ENCODE results near the gene EPS8L1. TPM values are rescaled to one million over a fixed set of nuclear protein-coding genes. Genes with fewer than 3 reads are reported as not detected.
A peak's percentile ranks its signal among the peaks of the same experiment; 100 is the strongest.

The EPS8L1 gene
- total RNA-seq, 2 experiments from 2014 or later, result 2.2 to 2.3 TPM

- intact Hi-C loops (cut with DNase I, micrococcal nuclease), result loop anchor here in 1 of 2 experiments (10.0 kb wide), 1 partner anchor 1011 kb away; the partner anchor contains the start of gene ZNF787
- Mint-ChIP-seq H3K27ac (no peak overlapping the region), H3K36me3 (ENCODE audit: low read depth) (peaks cover 21% of the 10 kb centered on the region), H3K27me3 (no peaks in the 10 kb centered on the region), H3K9me3 (ENCODE audit: low read depth) (no peaks in the 10 kb centered on the region), H3K4me1 (peaks cover 18% of the 10 kb centered on the region), H3K4me3 (no peak overlapping the region)
- CTCF ChIA-PET, result no interaction called here
- ATAC-seq, result no peak
- POLR2A ChIA-PET, result no interaction called here
- no peak for DNase-seq
Observed at GRCh38 chr19:55113570-55114039, 37.9 kb downstream of the EPS8L1 start.

GRCh38 chr19:55114566-55115145, 39.0 kb downstream of the EPS8L1 start:
- H3K27ac Mint-ChIP-seq, result no peak overlapping the region
- peaks cover 24% of the 10 kb centered on the region for H3K4me1 Mint-ChIP-seq
- intact Hi-C loops (cut with DNase I, micrococcal nuclease), result loop anchor here in 1 of 2 experiments (5.0 to 10.0 kb wide), 3 partner anchors 528 to 1012 kb away; partner anchors contain the start of genes NDUFA3, OSCAR, ZNF580 and ZNF581
- no peaks in the 10 kb centered on the region for H3K9me3 Mint-ChIP-seq (ENCODE audit: low read depth)
- ChIA-PET POLR2A (interaction anchor here (0.7 kb wide), 1 partner anchor 54 kb away, joined by 4 read pairs; no protein-coding TSS in a partner anchor), CTCF (no interaction called here)
- no peak for DNase-seq
- H3K36me3 Mint-ChIP-seq (ENCODE audit: low read depth), result peaks cover 14% of the 10 kb centered on the region
- no peak for ATAC-seq
- H3K27me3 Mint-ChIP-seq, result no peaks in the 10 kb centered on the region
- H3K4me3 Mint-ChIP-seq, result peak overlapping the region; percentile 95

GRCh38 chr19:55115446-55116065, 39.9 kb downstream of the EPS8L1 start:
- CTCF ChIA-PET, result interaction anchor here (2.8 kb wide), 1 partner anchor 28 kb away, joined by 7 read pairs; no protein-coding TSS in a partner anchor
- no peaks in the 10 kb centered on the region for H3K27me3 Mint-ChIP-seq

GRCh38 chr19:55116232-55116858, 40.7 kb downstream of the EPS8L1 start:
- intact Hi-C loops (cut with DNase I, micrococcal nuclease), result loop anchor here in 1 of 2 experiments (1.0 to 10.0 kb wide), 4 partner anchors 28 to 1014 kb away; partner anchors contain the start of genes NDUFA3, OSCAR, ZNF580 and ZNF581
- POLR2A ChIA-PET, result interaction anchor here (0.6 kb wide), 2 partner anchors 35 to 132 kb away, joined by 3 read pairs; no protein-coding TSS in a partner anchor
- H3K36me3 Mint-ChIP-seq (ENCODE audit: low read depth), result peaks cover 9% of the 10 kb centered on the region

More at GRCh38 chr19:55115446-55116065, 39.9 kb downstream of the EPS8L1 start:
- Mint-ChIP-seq H3K27ac (peak overlapping the region; percentile 84), H3K4me3 (peak overlapping the region; percentile 95), H3K36me3 (ENCODE audit: low read depth) (peaks cover 11% of the 10 kb centered on the region), H3K9me3 (ENCODE audit: low read depth) (no peaks in the 10 kb centered on the region), H3K4me1 (peaks cover 24% of the 10 kb centered on the region)
- POLR2A ChIA-PET, result no interaction called here
- no peak for DNase-seq
- ATAC-seq, result no peak
- intact Hi-C loops (cut with DNase I, micrococcal nuclease), result loop anchor here in 1 of 2 experiments (1.0 to 10.0 kb wide), 4 partner anchors 27 to 1013 kb away; partner anchors contain the start of genes NDUFA3, OSCAR, ZNF580 and ZNF581

GRCh38 chr19:55116859-55117662, 41.4 kb downstream of the EPS8L1 start, which contains the start of gene PPP1R12C:
PPP1R12C (minus strand) TSS chr19:55117637; CDS start chr19:55117543, 94 bp downstream.
- ChIA-PET CTCF (interaction anchor here (1.0 to 2.8 kb wide), 2 partner anchors 29 to 223 kb away, joined by 3 to 7 read pairs; partner anchors contain the start of gene KMT5C), POLR2A (interaction anchor here (0.6 to 1.1 kb wide), 5 partner anchors 34 to 654 kb away, joined by 3 read pairs; partner anchors contain the start of genes LENG9 and UBE2S)

More at GRCh38 chr19:55116232-55116858, 40.7 kb downstream of the EPS8L1 start:
- DNase-seq (peak; percentile 77), ATAC-seq (peak; percentile 53)
- Mint-ChIP-seq H3K27ac (peak overlapping the region; percentile 84), H3K27me3 (no peaks in the 10 kb centered on the region), H3K9me3 (ENCODE audit: low read depth) (no peaks in the 10 kb centered on the region), H3K4me1 (peaks cover 24% of the 10 kb centered on the region), H3K4me3 (peak overlapping the region; percentile 95)
- CTCF ChIA-PET, result interaction anchor here (0.6 to 2.8 kb wide), 2 partner anchors 28 to 561 kb away, joined by 3 to 7 read pairs; no protein-coding TSS in a partner anchor

GRCh38 chr19:55117663-55118391, 42.2 kb downstream of the EPS8L1 start:
- POLR2A ChIA-PET, result interaction anchor here (0.6 to 1.1 kb wide), 3 partner anchors 290 to 654 kb away, joined by 3 read pairs; partner anchors contain the start of genes LENG9 and UBE2S
- CTCF ChIA-PET, result interaction anchor here (0.7 to 2.8 kb wide), 5 partner anchors 30 to 393 kb away, joined by 3 to 7 read pairs (median 3); partner anchors contain the start of gene KMT5C
- intact Hi-C loops (cut with DNase I, micrococcal nuclease), result loop anchor here in 1 of 2 experiments (1.0 to 10.0 kb wide), 21 partner anchors 37 to 1016 kb away; partner anchors contain the start of genes DNAAF3, EPN1, FIZ1 and HSPBP1
- Mint-ChIP-seq H3K27me3 (peaks cover 2% of the 10 kb centered on the region), H3K4me3 (peak overlapping the region; percentile 92), H3K9me3 (ENCODE audit: low read depth) (no peaks in the 10 kb centered on the region), H3K27ac (peak overlapping the region; percentile 97), H3K4me1 (peaks cover 24% of the 10 kb centered on the region), H3K36me3 (ENCODE audit: low read depth) (peaks cover 9% of the 10 kb centered on the region)
- DNase-seq (peak; percentile 99), ATAC-seq (peak; percentile 96)

More at GRCh38 chr19:55116859-55117662, 41.4 kb downstream of the EPS8L1 start, which contains the start of gene PPP1R12C:
- peak within 1 kb of the TSS; percentile 97 for H3K27ac Mint-ChIP-seq
- peak; percentile 44 for DNase-seq
- H3K36me3 Mint-ChIP-seq (ENCODE audit: low read depth), result peaks cover 9% of the 10 kb centered on the region
- H3K9me3 Mint-ChIP-seq (ENCODE audit: low read depth), result no peaks in the 10 kb centered on the region
- intact Hi-C loops (cut with DNase I, micrococcal nuclease), result loop anchor here in 1 of 2 experiments (1.0 to 10.0 kb wide), 22 partner anchors 29 to 1015 kb away; partner anchors contain the start of genes DNAAF3, EPN1, FIZ1 and HSPBP1
- ATAC-seq, result peak; percentile 13
- H3K4me1 Mint-ChIP-seq, result peaks cover 24% of the 10 kb centered on the region
- H3K27me3 Mint-ChIP-seq, result no peaks in the 10 kb centered on the region
- H3K4me3 Mint-ChIP-seq, result peak within 1 kb of the TSS; percentile 95

- peak overlapping the region; percentile 92 for H3K4me3 Mint-ChIP-seq
- peaks cover 24% of the 10 kb centered on the region for H3K4me1 Mint-ChIP-seq
- CTCF ChIA-PET, result interaction anchor here (0.5 to 2.8 kb wide), 6 partner anchors 31 to 393 kb away, joined by 3 to 7 read pairs (median 3); no protein-coding TSS in a partner anchor
- H3K9me3 Mint-ChIP-seq (ENCODE audit: low read depth), result no peaks in the 10 kb centered on the region
- H3K27me3 Mint-ChIP-seq, result peaks cover 5% of the 10 kb centered on the region
- peak overlapping the region; percentile 97 for H3K27ac Mint-ChIP-seq
- DNase-seq, result peak; percentile 66
- ATAC-seq, result no peak
- H3K36me3 Mint-ChIP-seq (ENCODE audit: low read depth), result peaks cover 9% of the 10 kb centered on the region
- intact Hi-C loops (cut with DNase I, micrococcal nuclease), result loop anchor here in 1 of 2 experiments (5.0 to 10.0 kb wide), 3 partner anchors 524 to 1016 kb away; partner anchors contain the start of genes NDUFA3, OSCAR, ZNF580 and ZNF581
- POLR2A ChIA-PET, result interaction anchor here (1.1 kb wide), 1 partner anchor 358 kb away, joined by 3 read pairs; no protein-coding TSS in a partner anchor
Observed at GRCh38 chr19:55118401-55118991, 42.8 kb downstream of the EPS8L1 start.

- intact Hi-C loops (cut with DNase I, micrococcal nuclease), result loop anchor here in 1 of 2 experiments (5.0 to 10.0 kb wide), 3 partner anchors 523 to 1017 kb away; partner anchors contain the start of genes NDUFA3, OSCAR, ZNF580 and ZNF581
- peak overlapping the region; percentile 92 for H3K4me3 Mint-ChIP-seq
- CTCF ChIA-PET, result interaction anchor here (0.5 to 0.6 kb wide), 2 partner anchors 140 to 174 kb away, joined by 3 read pairs; no protein-coding TSS in a partner anchor
- H3K9me3 Mint-ChIP-seq (ENCODE audit: low read depth), result no peaks in the 10 kb centered on the region
- peaks cover 9% of the 10 kb centered on the region for H3K36me3 Mint-ChIP-seq (ENCODE audit: low read depth)
- POLR2A ChIA-PET, result interaction anchor here (0.6 kb wide), 1 partner anchor 1242 kb away, joined by 3 read pairs; no protein-coding TSS in a partner anchor
- H3K27ac Mint-ChIP-seq, result peak overlapping the region; percentile 72
- H3K27me3 Mint-ChIP-seq, result peaks cover 5% of the 10 kb centered on the region
- H3K4me1 Mint-ChIP-seq, result peaks cover 24% of the 10 kb centered on the region
- no peak for ATAC-seq
- DNase-seq, result peak; percentile 44
Observed at GRCh38 chr19:55119053-55119452, 43.4 kb downstream of the EPS8L1 start.

- peaks cover 21% of the 10 kb centered on the region for H3K27me3 Mint-ChIP-seq
- no peak overlapping the region for H3K27ac Mint-ChIP-seq
- H3K9me3 Mint-ChIP-seq (ENCODE audit: low read depth), result no peaks in the 10 kb centered on the region
- ATAC-seq (no peak), DNase-seq (no peak)
- H3K36me3 Mint-ChIP-seq (ENCODE audit: low read depth), result no peaks in the 10 kb centered on the region
- intact Hi-C loops (cut with DNase I, micrococcal nuclease), result loop anchor here in 1 of 2 experiments (5.0 kb wide), 1 partner anchor 249 kb away; no protein-coding TSS in a partner anchor
- H3K4me3 Mint-ChIP-seq, result no peak overlapping the region
- ChIA-PET CTCF (no interaction called here), POLR2A (no interaction called here)
- H3K4me1 Mint-ChIP-seq, result no peaks in the 10 kb centered on the region
Observed at GRCh38 chr19:55131421-55131820, 55.8 kb downstream of the EPS8L1 start.
